ENCODE results near the gene RIMS1.

- TF ChIP-seq POLR2A (IDR thresholded peaks at IDR 0.05) (no peak), CTCF (IDR thresholded peaks at IDR 0.05) (no peak)
Measured at GRCh38 chr6:71892641-71893040, 6.3 kb downstream of the RIMS1 start.
